LNCaP clone FGC (cell line): ENCODE data around the gene EPB41L4A.
A peak's percentile ranks its signal among the peaks of the same experiment; 100 is the strongest.
"Not testable (repeated sequence)": the region's sequence is repeated elsewhere in the genome, so short reads cannot be mapped to it uniquely, and the experiment has no call there.

Experiments
- DNase-seq: peaks from one replicate; pipeline ENCODE4 v3.0.0-alpha.2; 2011; ENCODE audit warnings: low read depth
- H3K4me3 ChIP-seq: 2 replicates; pipeline ENCODE4 v1.5.1; 2011; ENCODE audit warnings: mild to moderate bottlenecking, low read depth, low read length, control low read depth
- TF ChIP-seq, protein P1 (sequence below): IDR thresholded peaks from 2 replicates; pipeline ENCODE4 v1.5.1; 2012; ENCODE audit warnings: mild to moderate bottlenecking; ENCODE audit not compliant: control insufficient read depth, insufficient read depth; ENCODE audit errors: extremely low read depth

Gene EPB41L4A

DNA sequence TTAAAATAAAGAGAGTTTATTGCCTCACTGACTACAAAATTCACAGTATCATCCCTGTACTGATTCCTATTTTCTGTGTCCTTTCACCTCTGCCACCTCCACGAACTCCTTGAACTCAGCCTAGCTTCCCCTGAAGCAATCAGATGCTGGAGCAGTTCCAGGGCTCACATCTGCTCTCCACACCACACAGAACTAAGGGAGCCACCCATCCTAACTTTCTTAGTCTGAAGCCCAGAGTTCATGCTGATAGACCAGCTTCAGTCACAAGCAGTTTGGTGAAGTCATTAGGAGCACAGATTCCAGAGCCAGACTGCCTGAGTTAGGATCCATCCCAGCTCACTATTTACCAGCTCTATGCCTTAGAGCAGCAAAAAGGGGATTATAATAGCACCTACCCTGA lies 15.6 kb upstream of the EPB41L4A start:
- H3K4me3 ChIP-seq: no peak overlapping the region
- DNase-seq: no peak
- TF ChIP-seq, protein P1, sequence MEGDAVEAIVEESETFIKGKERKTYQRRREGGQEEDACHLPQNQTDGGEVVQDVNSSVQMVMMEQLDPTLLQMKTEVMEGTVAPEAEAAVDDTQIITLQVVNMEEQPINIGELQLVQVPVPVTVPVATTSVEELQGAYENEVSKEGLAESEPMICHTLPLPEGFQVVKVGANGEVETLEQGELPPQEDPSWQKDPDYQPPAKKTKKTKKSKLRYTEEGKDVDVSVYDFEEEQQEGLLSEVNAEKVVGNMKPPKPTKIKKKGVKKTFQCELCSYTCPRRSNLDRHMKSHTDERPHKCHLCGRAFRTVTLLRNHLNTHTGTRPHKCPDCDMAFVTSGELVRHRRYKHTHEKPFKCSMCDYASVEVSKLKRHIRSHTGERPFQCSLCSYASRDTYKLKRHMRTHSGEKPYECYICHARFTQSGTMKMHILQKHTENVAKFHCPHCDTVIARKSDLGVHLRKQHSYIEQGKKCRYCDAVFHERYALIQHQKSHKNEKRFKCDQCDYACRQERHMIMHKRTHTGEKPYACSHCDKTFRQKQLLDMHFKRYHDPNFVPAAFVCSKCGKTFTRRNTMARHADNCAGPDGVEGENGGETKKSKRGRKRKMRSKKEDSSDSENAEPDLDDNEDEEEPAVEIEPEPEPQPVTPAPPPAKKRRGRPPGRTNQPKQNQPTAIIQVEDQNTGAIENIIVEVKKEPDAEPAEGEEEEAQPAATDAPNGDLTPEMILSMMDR: no peak

DNA sequence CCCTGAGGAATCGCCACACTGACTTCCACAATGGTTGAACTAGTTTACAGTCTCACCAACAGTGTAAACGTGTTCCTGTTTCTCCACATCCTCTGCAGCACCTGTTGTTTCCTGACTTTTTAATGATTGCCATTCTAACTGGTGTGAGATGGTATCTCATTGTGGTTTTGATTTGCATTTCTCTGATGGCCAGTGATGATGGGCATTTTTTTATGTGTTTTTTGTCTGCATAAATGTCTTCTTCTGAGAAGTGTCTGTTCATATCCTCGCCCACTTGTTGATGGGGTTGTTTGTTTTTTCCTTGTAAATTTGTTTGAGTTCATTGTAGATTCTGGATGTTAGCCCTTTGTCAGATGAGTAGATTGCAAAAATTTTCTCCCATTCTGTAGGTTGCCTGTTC lies 7.1 kb upstream of the EPB41L4A start:
- H3K4me3 ChIP-seq, DNase-seq: not testable (repeated sequence)

DNA sequence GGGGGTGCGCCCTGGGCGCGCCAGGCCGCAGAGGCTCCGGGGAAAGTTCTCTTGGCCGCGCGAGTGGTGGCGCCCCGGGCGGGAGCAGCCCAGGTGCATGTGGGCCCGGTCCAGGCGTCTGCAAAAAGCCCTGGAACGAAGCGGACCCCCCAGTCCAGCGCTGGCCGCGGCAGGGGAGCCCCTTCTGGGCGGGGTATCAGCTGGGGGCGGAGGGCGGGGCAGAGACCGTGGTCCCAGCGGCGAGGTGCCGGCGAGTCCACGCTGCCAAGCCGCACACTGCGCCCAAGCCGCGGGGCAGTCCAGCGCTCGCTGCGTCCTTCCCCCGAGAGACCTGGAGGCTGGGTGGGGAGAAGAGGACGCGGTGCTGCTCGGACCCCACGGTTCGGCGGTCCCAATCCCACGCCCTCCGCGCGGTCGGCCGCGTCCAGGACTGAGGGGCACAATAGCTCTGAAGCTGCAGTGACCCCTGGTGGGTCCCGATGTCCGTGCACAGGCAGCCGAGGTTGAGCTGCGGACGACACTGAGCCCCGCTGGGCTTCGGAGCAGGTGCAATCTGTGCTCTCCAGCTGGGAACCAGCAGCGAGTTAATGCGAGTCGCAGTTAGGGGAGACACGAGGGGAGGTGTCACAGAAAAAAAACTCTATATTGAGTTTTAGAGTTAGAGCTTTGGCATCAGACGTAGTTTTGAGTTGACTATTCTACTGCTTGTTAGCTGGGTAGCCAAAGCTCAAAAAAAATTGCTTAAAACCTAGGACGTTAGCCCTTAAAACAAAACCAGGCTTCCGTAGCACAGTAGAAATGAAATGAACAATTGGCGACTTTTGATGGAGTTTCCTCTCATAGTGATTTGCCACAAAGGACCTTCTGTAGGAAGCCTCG lies 1.1 kb upstream of the EPB41L4A start:
- DNase-seq: no peak

DNA sequence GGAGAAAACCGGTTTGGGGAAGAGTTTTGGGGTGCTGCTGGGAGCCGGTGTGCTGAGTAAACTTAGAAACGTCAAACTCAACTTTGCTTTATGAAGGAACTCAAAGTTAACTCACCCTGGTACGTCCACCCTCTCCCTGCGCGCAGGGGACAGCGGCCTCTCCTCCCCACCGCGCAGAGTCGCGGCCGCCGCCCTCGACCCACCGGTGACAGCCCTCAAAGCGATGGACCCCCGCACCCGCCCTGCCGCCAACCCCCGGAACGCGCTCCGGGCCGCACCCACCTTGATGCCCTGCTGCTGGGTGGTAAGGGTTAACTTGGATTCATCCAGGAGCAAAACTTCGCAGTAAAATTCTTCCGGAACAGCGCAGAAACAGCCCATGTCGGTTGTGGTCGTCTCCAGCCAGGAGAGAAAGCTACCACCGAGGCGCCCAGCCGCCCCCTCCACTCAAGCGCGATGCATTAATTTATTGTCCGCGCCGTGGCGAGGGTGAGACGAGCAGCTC lies 366 bp downstream of the EPB41L4A start:
- TF ChIP-seq, protein P1: no peak

More for the DNA sequence above, 1.1 kb upstream of the EPB41L4A start:
- TF ChIP-seq, protein P1: peak; percentile 99
- peak overlapping the region; percentile 53 for H3K4me3 ChIP-seq

DNA sequence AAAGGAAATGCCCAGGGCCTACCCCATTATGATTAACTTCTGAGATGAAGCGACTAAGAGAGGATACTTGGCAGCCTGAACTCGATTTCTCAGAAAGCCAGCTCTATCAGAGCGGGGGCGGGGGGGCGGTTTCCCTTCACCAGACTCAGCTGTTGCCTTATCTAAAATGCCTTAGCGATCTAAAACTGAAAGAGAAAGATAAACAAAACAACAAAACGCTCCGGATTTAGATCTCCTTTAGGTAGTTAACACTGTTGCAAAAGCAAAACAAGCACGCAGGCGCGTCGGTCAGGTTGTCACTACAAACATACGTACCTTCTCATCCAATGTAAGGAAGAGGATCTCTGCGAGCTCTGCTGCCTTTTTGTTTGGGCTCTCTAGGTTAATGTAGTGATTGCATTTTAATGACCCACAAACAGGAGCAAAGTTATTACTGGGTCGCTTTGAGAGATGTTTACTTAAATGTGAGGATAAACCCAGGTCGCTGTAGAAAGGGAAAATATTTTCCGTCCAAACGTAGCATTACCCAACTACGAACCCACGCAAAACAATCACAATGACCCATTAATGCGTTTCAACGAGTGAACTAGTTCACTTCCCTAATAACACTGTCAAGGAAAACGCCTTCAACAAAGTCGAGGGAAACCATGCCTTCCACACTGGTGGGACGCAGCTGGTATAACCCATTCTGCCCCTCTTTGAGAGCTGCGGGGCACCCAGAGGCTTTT lies 982 bp downstream of the EPB41L4A start:
- TF ChIP-seq, protein P1: no peak
- H3K4me3 ChIP-seq: no peak overlapping the region
- no peak for DNase-seq

More for the DNA sequence above, 366 bp downstream of the EPB41L4A start:
- DNase-seq: no peak
- H3K4me3 ChIP-seq: no peak overlapping the region

DNA sequence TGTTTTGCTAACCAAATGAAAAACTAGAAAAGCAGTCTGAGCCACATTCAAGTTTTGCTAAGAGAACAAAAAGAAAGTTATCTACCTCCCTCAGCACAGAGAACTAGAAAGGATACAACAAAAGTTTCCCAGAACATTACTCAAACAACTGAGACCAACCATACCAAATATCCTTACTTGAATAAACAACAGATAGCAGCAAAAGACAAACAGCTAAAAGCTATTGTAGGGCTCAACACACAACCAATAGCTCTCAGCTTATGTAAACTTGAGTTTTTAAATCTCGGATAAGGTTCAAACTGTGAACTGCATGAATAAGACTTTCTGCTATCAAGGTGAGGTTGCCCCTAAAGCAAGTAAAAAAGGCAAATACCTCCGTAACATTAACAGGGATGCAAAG lies 3.5 kb downstream of the EPB41L4A start:
- TF ChIP-seq, protein P1: no peak
- DNase-seq: no peak
- H3K4me3 ChIP-seq: no peak overlapping the region

DNA sequence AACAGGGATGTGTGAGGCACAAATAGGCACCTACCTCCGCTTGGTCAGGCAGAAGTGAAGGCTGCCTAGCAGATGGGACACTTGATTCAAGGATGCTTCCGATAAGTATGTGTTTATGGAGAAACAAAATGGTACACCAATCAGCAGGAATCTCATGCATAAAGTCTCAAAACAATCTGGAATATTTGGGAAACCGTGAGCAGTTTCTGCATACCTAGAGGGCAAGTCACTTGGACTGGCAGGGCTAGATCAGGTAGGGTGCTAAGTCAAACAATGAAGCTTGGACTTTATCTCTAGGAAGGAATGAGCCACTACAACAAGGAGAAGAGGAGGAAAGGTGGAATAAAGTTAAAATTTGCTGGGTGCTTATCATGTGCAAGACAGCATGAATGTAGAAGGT lies 5.5 kb downstream of the EPB41L4A start:
- no peak for DNase-seq
- TF ChIP-seq, protein P1: no peak
- no peak overlapping the region for H3K4me3 ChIP-seq
